ENCODE results near the gene ADM5.

DNA sequence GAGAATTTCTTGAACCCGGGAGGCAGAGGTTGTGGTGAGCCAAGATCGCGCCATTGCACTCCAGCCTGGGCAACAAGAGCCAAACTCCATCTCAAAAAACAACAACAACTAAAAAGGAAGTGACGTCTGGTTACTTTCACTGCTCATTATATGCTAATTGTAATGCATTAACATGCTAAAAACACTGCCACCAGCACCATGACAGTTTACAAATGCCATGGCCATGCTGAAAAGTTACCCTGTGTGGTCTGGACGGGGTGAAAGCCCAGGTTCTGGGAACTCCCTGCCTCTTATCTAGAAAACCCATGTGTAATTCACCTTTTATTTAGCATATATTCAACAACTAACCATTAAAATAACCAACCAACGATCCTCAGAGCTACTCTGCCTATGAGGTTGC, 29.6 kb downstream of the ADM5 start:
- TF ChIP-seq, protein P1, sequence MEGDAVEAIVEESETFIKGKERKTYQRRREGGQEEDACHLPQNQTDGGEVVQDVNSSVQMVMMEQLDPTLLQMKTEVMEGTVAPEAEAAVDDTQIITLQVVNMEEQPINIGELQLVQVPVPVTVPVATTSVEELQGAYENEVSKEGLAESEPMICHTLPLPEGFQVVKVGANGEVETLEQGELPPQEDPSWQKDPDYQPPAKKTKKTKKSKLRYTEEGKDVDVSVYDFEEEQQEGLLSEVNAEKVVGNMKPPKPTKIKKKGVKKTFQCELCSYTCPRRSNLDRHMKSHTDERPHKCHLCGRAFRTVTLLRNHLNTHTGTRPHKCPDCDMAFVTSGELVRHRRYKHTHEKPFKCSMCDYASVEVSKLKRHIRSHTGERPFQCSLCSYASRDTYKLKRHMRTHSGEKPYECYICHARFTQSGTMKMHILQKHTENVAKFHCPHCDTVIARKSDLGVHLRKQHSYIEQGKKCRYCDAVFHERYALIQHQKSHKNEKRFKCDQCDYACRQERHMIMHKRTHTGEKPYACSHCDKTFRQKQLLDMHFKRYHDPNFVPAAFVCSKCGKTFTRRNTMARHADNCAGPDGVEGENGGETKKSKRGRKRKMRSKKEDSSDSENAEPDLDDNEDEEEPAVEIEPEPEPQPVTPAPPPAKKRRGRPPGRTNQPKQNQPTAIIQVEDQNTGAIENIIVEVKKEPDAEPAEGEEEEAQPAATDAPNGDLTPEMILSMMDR (IDR thresholded peaks at IDR 0.05; ENCODE audit: insufficient read depth, low read length) = no peak
- TF ChIP-seq POLR2AphosphoS5 (IDR thresholded peaks at IDR 0.05; ENCODE audit: low read depth) (no peak), GABPA (IDR thresholded peaks at IDR 0.05; ENCODE audit: low read depth) (no peak)
- TF ChIP-seq, protein P2, sequence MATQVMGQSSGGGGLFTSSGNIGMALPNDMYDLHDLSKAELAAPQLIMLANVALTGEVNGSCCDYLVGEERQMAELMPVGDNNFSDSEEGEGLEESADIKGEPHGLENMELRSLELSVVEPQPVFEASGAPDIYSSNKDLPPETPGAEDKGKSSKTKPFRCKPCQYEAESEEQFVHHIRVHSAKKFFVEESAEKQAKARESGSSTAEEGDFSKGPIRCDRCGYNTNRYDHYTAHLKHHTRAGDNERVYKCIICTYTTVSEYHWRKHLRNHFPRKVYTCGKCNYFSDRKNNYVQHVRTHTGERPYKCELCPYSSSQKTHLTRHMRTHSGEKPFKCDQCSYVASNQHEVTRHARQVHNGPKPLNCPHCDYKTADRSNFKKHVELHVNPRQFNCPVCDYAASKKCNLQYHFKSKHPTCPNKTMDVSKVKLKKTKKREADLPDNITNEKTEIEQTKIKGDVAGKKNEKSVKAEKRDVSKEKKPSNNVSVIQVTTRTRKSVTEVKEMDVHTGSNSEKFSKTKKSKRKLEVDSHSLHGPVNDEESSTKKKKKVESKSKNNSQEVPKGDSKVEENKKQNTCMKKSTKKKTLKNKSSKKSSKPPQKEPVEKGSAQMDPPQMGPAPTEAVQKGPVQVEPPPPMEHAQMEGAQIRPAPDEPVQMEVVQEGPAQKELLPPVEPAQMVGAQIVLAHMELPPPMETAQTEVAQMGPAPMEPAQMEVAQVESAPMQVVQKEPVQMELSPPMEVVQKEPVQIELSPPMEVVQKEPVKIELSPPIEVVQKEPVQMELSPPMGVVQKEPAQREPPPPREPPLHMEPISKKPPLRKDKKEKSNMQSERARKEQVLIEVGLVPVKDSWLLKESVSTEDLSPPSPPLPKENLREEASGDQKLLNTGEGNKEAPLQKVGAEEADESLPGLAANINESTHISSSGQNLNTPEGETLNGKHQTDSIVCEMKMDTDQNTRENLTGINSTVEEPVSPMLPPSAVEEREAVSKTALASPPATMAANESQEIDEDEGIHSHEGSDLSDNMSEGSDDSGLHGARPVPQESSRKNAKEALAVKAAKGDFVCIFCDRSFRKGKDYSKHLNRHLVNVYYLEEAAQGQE (IDR thresholded peaks at IDR 0.05; ENCODE audit: insufficient replicate concordance, low read depth) = no peak
